ENCODE results near the gene SMURF2.
A peak's percentile ranks its signal among the peaks of the same experiment; 100 is the strongest.

- TF ChIP-seq CTCF (IDR thresholded peaks at IDR 0.05) (no peak), POLR2AphosphoS5 (IDR thresholded peaks at IDR 0.05) (peak; percentile 82 to 97 (median 91))
Measured at GRCh38 chr17:64506576-64507412, 155.3 kb downstream of the SMURF2 start, which contains the start of gene CEP95.

Measured in breast epithelium (tissue), 3 donors.